ENCODE measurements around the gene WIPF2. TPM values are rescaled to one million over a fixed set of nuclear protein-coding genes. Genes with fewer than 3 reads are reported as not detected.

The WIPF2 gene
- total and polyA plus RNA-seq, 2 donors (not counting 1 experiment from before 2014, with no cell fraction given) = 7.7 to 48.4 TPM

DNA sequence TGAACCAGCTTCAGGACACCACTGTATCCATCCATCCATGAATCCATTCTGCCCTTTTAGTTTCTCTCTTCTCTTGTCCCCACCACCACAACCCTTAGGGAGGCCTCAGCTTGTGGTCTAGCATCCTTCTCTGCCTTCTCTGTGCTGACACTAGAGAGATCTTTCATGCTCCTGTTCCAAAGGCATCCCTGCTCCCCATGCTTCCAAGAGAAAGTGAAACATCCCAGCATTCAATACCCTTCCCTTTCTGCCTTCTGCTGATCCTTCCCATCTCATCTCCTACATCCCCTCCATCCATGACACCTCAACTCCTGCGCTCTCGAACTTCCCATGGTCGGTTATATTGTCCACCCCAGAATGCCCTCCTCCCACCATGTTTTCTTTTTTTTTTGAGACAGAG lies 31.9 kb upstream of the WIPF2 start:
- ATAC-seq (ENCODE audit: low read depth) (no peak), DNase-seq (no peak)
- H3K9ac ChIP-seq (ENCODE audit: low read length) = no peak overlapping the region
- 100% methylated on average over 3 of the region's 3 CpGs for WGBS (ENCODE audit: insufficient coverage)
- no peak overlapping the region for H3K4me3 ChIP-seq (ENCODE audit: control extremely low read depth in 1 of 5, extremely low read depth in 1 of 5, insufficient read depth in 1 of 5, low read depth in 2 of 5, low read length in 4 of 5)
- H3K27ac Mint-ChIP-seq = no peak overlapping the region
- no peaks in the 10 kb centered on the region for H3K27me3 Mint-ChIP-seq
- no peaks in the 10 kb centered on the region for H3K36me3 ChIP-seq (replicated peaks in 1 of 2; ENCODE audit: control extremely low read depth in 1 of 2, control insufficient read depth in 1 of 2, extremely low read depth in 1 of 2, insufficient read depth in 2 of 2, low read length in 1 of 2)
- no peaks in the 10 kb centered on the region for H3K9me3 ChIP-seq (ENCODE audit: control extremely low read depth in 1 of 3, control insufficient read depth in 2 of 3, insufficient read depth in 1 of 3, low read length in 2 of 3)
- peaks cover 11 to 15% of the 10 kb centered on the region in 2 donors for H3K4me1 ChIP-seq (ENCODE audit: control insufficient read depth in 2 of 2, insufficient read depth in 2 of 2, low read length in 2 of 2)
- H3K4me2 ChIP-seq (replicated peaks; ENCODE audit: low read depth, low read length, poor library complexity, severe bottlenecking) = no peak overlapping the region
- intact Hi-C loops (cut with micrococcal nuclease) = no loop called here
- no peaks in the 10 kb centered on the region for H3K9me3 Mint-ChIP-seq (ENCODE audit: insufficient read depth)
- TF ChIP-seq CTCF (IDR thresholded peaks at IDR 0.05) (no peak), EZH2 (IDR thresholded peaks at IDR 0.05; ENCODE audit: borderline replicate concordance, insufficient read depth, low read depth, low read length, poor library complexity, severe bottlenecking) (no peak)
- H3K4me3 Mint-ChIP-seq = no peak overlapping the region
- H4K20me1 ChIP-seq (ENCODE audit: control insufficient read depth, insufficient read depth, low read length, poor library complexity, severe bottlenecking) = no peaks in the 10 kb centered on the region
- H2AFZ ChIP-seq (ENCODE audit: insufficient read depth, low read depth, low read length, poor library complexity, severe bottlenecking) = no peak overlapping the region
- CTCF ChIA-PET = interaction anchor here (9.0 kb wide), 1 partner anchor 74 kb away, joined by 87 read pairs; no protein-coding TSS in a partner anchor
- H3K79me2 ChIP-seq (ENCODE audit: control insufficient read depth, insufficient read depth, low read length) = no peaks in the 10 kb centered on the region
- H3K4me1 Mint-ChIP-seq = peaks cover 18% of the 10 kb centered on the region
- no peaks in the 10 kb centered on the region for H3K27me3 ChIP-seq (replicated peaks in 1 of 4; ENCODE audit: control extremely low read depth in 1 of 4, control insufficient read depth in 3 of 4, insufficient read depth in 4 of 4, low read length in 3 of 4)
- no peak overlapping the region for H3K27ac ChIP-seq (ENCODE audit: low read length in 2 of 2)
- POLR2A ChIA-PET = no interaction called here

- Histone ChIP-seq H3K4me2 (replicated peaks; ENCODE audit: low read depth, low read length, poor library complexity, severe bottlenecking) (no peak overlapping the region), H3K36me3 (replicated peaks in 1 of 2; ENCODE audit: control extremely low read depth in 1 of 2, control insufficient read depth in 1 of 2, extremely low read depth in 1 of 2, insufficient read depth in 2 of 2, low read length in 1 of 2) (no peaks in the 10 kb centered on the region), H3K9me3 (ENCODE audit: control extremely low read depth in 1 of 3, control insufficient read depth in 2 of 3, insufficient read depth in 1 of 3, low read length in 2 of 3) (no peaks in the 10 kb centered on the region), H3K4me1 (ENCODE audit: control insufficient read depth in 2 of 2, insufficient read depth in 2 of 2, low read length in 2 of 2) (peaks cover 11 to 17% of the 10 kb centered on the region in 2 donors), H4K20me1 (ENCODE audit: control insufficient read depth, insufficient read depth, low read length, poor library complexity, severe bottlenecking) (no peaks in the 10 kb centered on the region), H3K27ac (ENCODE audit: low read length in 2 of 2) (no peak overlapping the region), H2AFZ (ENCODE audit: insufficient read depth, low read depth, low read length, poor library complexity, severe bottlenecking) (no peak overlapping the region), H3K27me3 (replicated peaks in 1 of 4; ENCODE audit: control extremely low read depth in 1 of 4, control insufficient read depth in 3 of 4, insufficient read depth in 4 of 4, low read length in 3 of 4) (no peaks in the 10 kb centered on the region), H3K4me3 (ENCODE audit: control extremely low read depth in 1 of 5, extremely low read depth in 1 of 5, insufficient read depth in 1 of 5, low read depth in 2 of 5, low read length in 4 of 5) (no peak overlapping the region), H3K79me2 (ENCODE audit: control insufficient read depth, insufficient read depth, low read length) (no peaks in the 10 kb centered on the region), H3K9ac (ENCODE audit: low read length) (no peak overlapping the region)
- peaks cover 23% of the 10 kb centered on the region for H3K4me1 Mint-ChIP-seq
- H3K4me3 Mint-ChIP-seq = no peak overlapping the region
- 98% methylated on average over 6 of the region's 6 CpGs for WGBS (ENCODE audit: insufficient coverage)
- H3K27ac Mint-ChIP-seq = no peak overlapping the region
- H3K27me3 Mint-ChIP-seq = no peaks in the 10 kb centered on the region
- ChIA-PET CTCF (interaction anchor here (1.1 to 9.0 kb wide), 6 partner anchors 9 to 172 kb away, joined by 3 to 87 read pairs (median 13); partner anchors contain the start of genes CSF3 and RAPGEFL1), POLR2A (no interaction called here)
- intact Hi-C loops (cut with micrococcal nuclease) = no loop called here
- no peak for ATAC-seq (ENCODE audit: low read depth)
- no peak for TF ChIP-seq EZH2 (IDR thresholded peaks at IDR 0.05; ENCODE audit: borderline replicate concordance, insufficient read depth, low read depth, low read length, poor library complexity, severe bottlenecking)
- TF ChIP-seq CTCF (IDR thresholded peaks at IDR 0.05) = no peak
- H3K9me3 Mint-ChIP-seq (ENCODE audit: insufficient read depth) = no peaks in the 10 kb centered on the region
- DNase-seq = no peak
These were observed 30.4 kb upstream of the WIPF2 start for GRCh38 chr17:40188694-40189093.
